Measurements from ENCODE around the gene FAXDC2.

GRCh38 chr5:154797762-154798161 lies 52.6 kb downstream of the FAXDC2 start:
- TF ChIP-seq, protein P1, sequence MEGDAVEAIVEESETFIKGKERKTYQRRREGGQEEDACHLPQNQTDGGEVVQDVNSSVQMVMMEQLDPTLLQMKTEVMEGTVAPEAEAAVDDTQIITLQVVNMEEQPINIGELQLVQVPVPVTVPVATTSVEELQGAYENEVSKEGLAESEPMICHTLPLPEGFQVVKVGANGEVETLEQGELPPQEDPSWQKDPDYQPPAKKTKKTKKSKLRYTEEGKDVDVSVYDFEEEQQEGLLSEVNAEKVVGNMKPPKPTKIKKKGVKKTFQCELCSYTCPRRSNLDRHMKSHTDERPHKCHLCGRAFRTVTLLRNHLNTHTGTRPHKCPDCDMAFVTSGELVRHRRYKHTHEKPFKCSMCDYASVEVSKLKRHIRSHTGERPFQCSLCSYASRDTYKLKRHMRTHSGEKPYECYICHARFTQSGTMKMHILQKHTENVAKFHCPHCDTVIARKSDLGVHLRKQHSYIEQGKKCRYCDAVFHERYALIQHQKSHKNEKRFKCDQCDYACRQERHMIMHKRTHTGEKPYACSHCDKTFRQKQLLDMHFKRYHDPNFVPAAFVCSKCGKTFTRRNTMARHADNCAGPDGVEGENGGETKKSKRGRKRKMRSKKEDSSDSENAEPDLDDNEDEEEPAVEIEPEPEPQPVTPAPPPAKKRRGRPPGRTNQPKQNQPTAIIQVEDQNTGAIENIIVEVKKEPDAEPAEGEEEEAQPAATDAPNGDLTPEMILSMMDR (conservative IDR thresholded peaks at IDR 0.05 in 1 of 2, IDR thresholded peaks at IDR 0.05 in 1 of 2; ENCODE audit: low read depth in 1 of 2, low read length in 2 of 2) = no peak
- TF ChIP-seq EZH2 (IDR thresholded peaks at IDR 0.05; ENCODE audit: low read length, missing control alignments) = no peak

All from fibroblast of lung (primary cell).